ENCODE data around the gene ATG101.

DNA sequence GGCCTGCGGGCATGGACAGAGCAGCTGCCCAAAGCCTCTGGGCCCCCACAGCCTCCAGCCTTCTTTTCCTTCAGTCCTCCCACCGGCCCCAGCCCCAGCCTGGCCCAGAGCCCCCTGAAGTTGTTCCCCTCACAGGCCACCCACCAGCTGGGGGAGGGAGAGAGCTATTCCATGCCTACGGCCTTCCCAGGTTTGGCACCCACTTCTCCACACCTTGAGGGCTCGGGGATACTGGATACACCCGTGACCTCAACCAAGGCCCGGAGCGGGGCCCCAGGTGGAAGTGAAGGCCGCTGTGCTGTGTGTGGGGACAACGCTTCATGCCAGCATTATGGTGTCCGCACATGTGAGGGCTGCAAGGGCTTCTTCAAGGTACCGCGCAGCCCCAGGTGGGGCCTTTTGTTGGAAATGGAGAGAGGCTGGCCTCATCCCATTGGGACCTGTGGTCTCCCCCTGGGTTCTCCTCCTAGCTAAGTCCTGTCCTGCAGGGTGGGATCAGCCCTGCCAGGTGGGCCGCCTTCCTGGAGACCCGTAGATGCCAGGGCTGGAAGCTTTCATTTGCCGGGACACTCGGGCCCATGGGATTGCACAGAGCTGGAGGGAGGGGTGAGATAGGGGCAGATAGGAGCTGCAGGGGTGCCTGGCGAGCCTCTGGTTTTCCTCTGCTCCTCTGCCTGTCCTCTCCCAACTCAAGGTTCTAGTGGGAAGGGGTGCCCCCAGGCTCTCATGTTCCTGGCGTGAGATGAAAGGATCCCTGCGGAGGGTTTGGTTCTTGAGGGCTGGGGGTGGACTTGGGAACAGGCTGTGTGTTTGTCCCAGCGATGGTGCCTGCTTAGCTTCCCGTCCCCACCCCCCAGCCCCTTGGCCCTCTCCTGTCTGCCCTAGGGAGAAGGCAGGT lies 14.7 kb upstream of the ATG101 start:
- TF ChIP-seq POLR2AphosphoS5 (IDR thresholded peaks at IDR 0.05; ENCODE audit: borderline replicate concordance, low read depth, low read length) = no peak
- no peak for TF ChIP-seq EZH2 (IDR thresholded peaks at IDR 0.05)
